ENCODE measurements around the gene ANKRD60. TPM values are rescaled to one million over a fixed set of nuclear protein-coding genes. Genes with fewer than 3 reads are reported as not detected.

Gene ANKRD60
- total RNA-seq, 1 donor from 2014 or later = not detected

GRCh38 chr20:58209652-58210397 lies 18.6 kb downstream of the ANKRD60 start:
- Mint-ChIP-seq H3K36me3 (no peaks in the 10 kb centered on the region), H3K27ac (peak overlapping the region; percentile 22), H3K4me1 (peaks cover 4% of the 10 kb centered on the region), H3K9me3 (no peaks in the 10 kb centered on the region), H3K4me3 (no peak overlapping the region), H3K27me3 (ENCODE audit: low read depth) (peaks cover 70% of the 10 kb centered on the region)
- peak; percentile 84 to 97 for DNase-seq (ENCODE audit: low spot score in 2 of 2, unreplicated experiment in 2 of 2)
- peak; percentile 100 for TF ChIP-seq CTCF (IDR thresholded peaks at IDR 0.05; ENCODE audit: unreplicated experiment)

GRCh38 chr20:58208944-58209343 lies 19.5 kb downstream of the ANKRD60 start:
- H3K9me3 Mint-ChIP-seq = no peaks in the 10 kb centered on the region
- DNase-seq (ENCODE audit: low spot score in 2 of 2, unreplicated experiment in 2 of 2) = no peak
- H3K27me3 Mint-ChIP-seq (ENCODE audit: low read depth) = peaks cover 72% of the 10 kb centered on the region
- TF ChIP-seq CTCF (IDR thresholded peaks at IDR 0.05; ENCODE audit: unreplicated experiment) = no peak
- no peak overlapping the region for H3K27ac Mint-ChIP-seq
- H3K36me3 Mint-ChIP-seq = no peaks in the 10 kb centered on the region
- no peak overlapping the region for H3K4me3 Mint-ChIP-seq
- peaks cover 4% of the 10 kb centered on the region for H3K4me1 Mint-ChIP-seq

DNA sequence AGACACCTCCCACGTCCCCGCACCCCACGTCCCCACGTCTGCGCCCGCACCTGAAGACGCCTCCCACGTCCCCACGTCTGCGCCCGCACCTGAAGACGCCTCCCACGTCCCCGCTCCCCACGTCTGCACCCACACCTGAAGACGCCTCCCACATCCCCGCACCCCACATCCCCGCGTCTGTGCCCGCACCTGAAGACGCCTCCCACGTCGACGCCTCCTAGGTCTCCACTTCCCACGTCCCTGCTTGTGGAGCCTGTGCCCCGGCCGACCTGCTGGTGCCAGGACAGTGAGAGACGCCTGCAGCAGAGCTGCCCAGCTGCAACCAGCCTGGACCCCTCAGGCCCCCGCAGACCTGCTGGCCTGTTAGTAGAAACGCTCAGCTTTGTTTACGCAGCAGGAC lies 22.6 kb downstream of the ANKRD60 start:
- H3K4me3 Mint-ChIP-seq = no peak overlapping the region
- peaks cover 65% of the 10 kb centered on the region for H3K27me3 Mint-ChIP-seq (ENCODE audit: low read depth)
- H3K27ac Mint-ChIP-seq = no peak overlapping the region
- H3K9me3 Mint-ChIP-seq = no peaks in the 10 kb centered on the region
- no peak for DNase-seq (ENCODE audit: low spot score in 2 of 2, unreplicated experiment in 2 of 2)
- peaks cover 4% of the 10 kb centered on the region for H3K4me1 Mint-ChIP-seq
- H3K36me3 Mint-ChIP-seq = no peaks in the 10 kb centered on the region
- TF ChIP-seq CTCF (IDR thresholded peaks at IDR 0.05; ENCODE audit: unreplicated experiment) = no peak

DNA sequence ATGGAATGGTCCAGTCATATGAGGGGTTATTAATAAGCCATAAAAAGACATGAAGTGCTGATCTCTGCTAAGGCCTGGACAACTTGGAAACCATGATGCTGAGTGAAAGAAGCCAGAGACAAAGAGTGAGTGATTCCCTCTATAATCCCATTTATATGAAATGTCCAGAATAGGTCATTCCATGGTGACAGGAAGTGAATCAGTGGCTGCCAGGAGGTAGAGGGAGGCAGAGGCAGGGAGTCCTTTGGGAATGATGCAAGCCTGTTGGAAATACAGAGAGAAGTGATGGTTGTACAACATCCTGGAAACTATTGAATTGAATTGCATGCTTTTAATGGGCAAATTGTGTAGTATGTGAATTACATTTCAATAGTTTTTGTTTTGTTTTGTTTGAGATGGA lies 26.4 kb downstream of the ANKRD60 start:
- no peaks in the 10 kb centered on the region for H3K4me1 Mint-ChIP-seq
- H3K27me3 Mint-ChIP-seq (ENCODE audit: low read depth) = peaks cover 42% of the 10 kb centered on the region
- no peaks in the 10 kb centered on the region for H3K36me3 Mint-ChIP-seq
- H3K9me3 Mint-ChIP-seq = no peaks in the 10 kb centered on the region
- H3K4me3 Mint-ChIP-seq = no peak overlapping the region
- no peak for TF ChIP-seq CTCF (IDR thresholded peaks at IDR 0.05; ENCODE audit: unreplicated experiment)
- no peak overlapping the region for H3K27ac Mint-ChIP-seq
- no peak for DNase-seq (ENCODE audit: low spot score in 2 of 2, unreplicated experiment in 2 of 2)

- peaks cover 39% of the 10 kb centered on the region for H3K27me3 Mint-ChIP-seq (ENCODE audit: low read depth)
- H3K9me3 Mint-ChIP-seq = peaks cover 2% of the 10 kb centered on the region
- no peak overlapping the region for H3K27ac Mint-ChIP-seq
- no peak for TF ChIP-seq CTCF (IDR thresholded peaks at IDR 0.05; ENCODE audit: unreplicated experiment)
- DNase-seq (ENCODE audit: low spot score in 2 of 2, unreplicated experiment in 2 of 2) = no peak
- H3K4me1 Mint-ChIP-seq = no peaks in the 10 kb centered on the region
- no peaks in the 10 kb centered on the region for H3K36me3 Mint-ChIP-seq
- no peak overlapping the region for H3K4me3 Mint-ChIP-seq
Observed at GRCh38 chr20:58201616-58202015, 26.8 kb downstream of the ANKRD60 start.

All from mesothelial cell of epicardium (in vitro differentiated cells).